ENCODE data around the gene DEFB118.
"Not testable (repeated sequence)": the region's sequence is repeated elsewhere in the genome, so short reads cannot be mapped to it uniquely, and the experiment has no call there.

The DEFB118 gene

GRCh38 chr20:31368301-31368700 lies at the start of gene DEFB118:
DEFB118 (plus strand) TSS chr20:31368601; CDS start chr20:31368651, 50 bp downstream.
- no peak for DNase-seq

GRCh38 chr20:31322504-31322903 lies 45.9 kb upstream of the DEFB118 start:
- no peak for DNase-seq

- DNase-seq: no peak
Measured at GRCh38 chr20:31330893-31331292, 37.5 kb upstream of the DEFB118 start.

GRCh38 chr20:31341470-31341869 lies 26.9 kb upstream of the DEFB118 start:
- no peak for DNase-seq

GRCh38 chr20:31355981-31356380 lies 12.4 kb upstream of the DEFB118 start:
- DNase-seq: no peak

- DNase-seq: no peak
Measured at GRCh38 chr20:31363295-31363694, 5.1 kb upstream of the DEFB118 start.

GRCh38 chr20:31364272-31364671 lies 4.1 kb upstream of the DEFB118 start:
- DNase-seq: not testable (repeated sequence)

- DNase-seq: no peak
Measured at GRCh38 chr20:31374346-31374745, 5.9 kb downstream of the DEFB118 start.

- DNase-seq: no peak
Measured at GRCh38 chr20:31390490-31390889, 22.1 kb downstream of the DEFB118 start, which contains the start of gene DEFB119. DEFB119 (minus strand) TSS chr20:31390590; CDS start chr20:31390483, 107 bp downstream.

GRCh38 chr20:31392836-31393235 lies 24.4 kb downstream of the DEFB118 start:
- DNase-seq: no peak

- no peak for DNase-seq
Measured at GRCh38 chr20:31394900-31395299, 26.5 kb downstream of the DEFB118 start.

GRCh38 chr20:31403886-31404285 lies 35.5 kb downstream of the DEFB118 start:
- no peak for DNase-seq

- DNase-seq: no peak
Measured at GRCh38 chr20:31406115-31406514, 37.7 kb downstream of the DEFB118 start, which contains the start of gene DEFB121. DEFB121 (minus strand) TSS chr20:31406215; CDS start chr20:31406152, 63 bp downstream.

GRCh38 chr20:31410011-31410410 lies 41.6 kb downstream of the DEFB118 start:
- no peak for DNase-seq

GRCh38 chr20:31414381-31414780 lies 46.0 kb downstream of the DEFB118 start:
- DNase-seq: no peak

- DNase-seq: no peak
Measured at GRCh38 chr20:31415653-31416052, 47.3 kb downstream of the DEFB118 start.

- no peak for DNase-seq
Measured at GRCh38 chr20:31418307-31418706, 49.9 kb downstream of the DEFB118 start.
